RPMI8226 (cell line): ENCODE measurements around the gene EIF4A2.
"Not testable (repeated sequence)": the region's sequence is repeated elsewhere in the genome, so short reads cannot be mapped to it uniquely, and the experiment has no call there.

Source experiments
- DNase-seq: peaks from one replicate; pipeline ENCODE4 v3.0.0-alpha.2; 2015

EIF4A2 gene

DNA sequence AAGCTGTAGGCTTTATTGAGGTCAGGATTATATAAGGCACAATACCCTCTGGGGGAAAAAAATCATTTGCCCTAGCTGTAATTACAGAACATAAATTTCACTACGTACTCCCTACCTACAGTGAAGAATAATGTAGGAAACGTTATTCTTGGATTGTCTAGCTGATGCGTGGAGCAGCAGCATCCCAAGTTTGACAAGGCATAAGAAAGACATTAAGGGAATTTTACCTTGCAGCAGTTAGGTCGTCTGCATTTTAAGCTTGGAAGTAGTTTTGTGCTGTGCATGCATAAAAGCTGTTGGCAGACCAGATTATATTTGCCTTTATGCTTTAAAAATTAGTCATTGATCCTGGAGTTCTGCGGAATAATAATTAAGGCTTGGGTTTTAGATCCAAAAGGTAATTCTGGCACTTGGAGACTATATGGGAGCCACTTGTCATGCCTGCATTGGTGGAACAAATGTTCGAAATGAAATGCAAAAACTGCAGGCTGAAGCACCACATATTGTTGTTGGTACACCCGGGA lies 2.2 kb downstream of the EIF4A2 start:
- no peak for DNase-seq

DNA sequence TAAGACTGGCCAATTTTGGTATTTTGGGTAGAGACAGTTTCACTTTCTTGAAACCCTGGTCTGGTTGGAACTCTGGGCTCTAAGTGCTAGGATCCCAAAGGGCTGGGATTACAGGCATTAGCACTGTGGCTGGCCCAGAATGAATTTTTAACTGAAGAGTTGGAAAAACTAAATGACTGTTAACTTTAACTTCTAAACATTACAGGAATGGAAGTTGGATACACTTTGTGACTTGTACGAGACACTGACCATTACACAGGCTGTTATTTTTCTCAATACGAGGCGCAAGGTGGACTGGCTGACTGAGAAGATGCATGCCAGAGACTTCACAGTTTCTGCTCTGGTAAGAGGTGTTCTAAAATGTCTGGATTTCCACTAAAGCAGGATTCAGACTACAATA lies 3.5 kb downstream of the EIF4A2 start:
- DNase-seq: no peak

- DNase-seq: peak; percentile 26
These were observed 4.5 kb downstream of the EIF4A2 start for GRCh38 chr3:186787642-186788481.

DNA sequence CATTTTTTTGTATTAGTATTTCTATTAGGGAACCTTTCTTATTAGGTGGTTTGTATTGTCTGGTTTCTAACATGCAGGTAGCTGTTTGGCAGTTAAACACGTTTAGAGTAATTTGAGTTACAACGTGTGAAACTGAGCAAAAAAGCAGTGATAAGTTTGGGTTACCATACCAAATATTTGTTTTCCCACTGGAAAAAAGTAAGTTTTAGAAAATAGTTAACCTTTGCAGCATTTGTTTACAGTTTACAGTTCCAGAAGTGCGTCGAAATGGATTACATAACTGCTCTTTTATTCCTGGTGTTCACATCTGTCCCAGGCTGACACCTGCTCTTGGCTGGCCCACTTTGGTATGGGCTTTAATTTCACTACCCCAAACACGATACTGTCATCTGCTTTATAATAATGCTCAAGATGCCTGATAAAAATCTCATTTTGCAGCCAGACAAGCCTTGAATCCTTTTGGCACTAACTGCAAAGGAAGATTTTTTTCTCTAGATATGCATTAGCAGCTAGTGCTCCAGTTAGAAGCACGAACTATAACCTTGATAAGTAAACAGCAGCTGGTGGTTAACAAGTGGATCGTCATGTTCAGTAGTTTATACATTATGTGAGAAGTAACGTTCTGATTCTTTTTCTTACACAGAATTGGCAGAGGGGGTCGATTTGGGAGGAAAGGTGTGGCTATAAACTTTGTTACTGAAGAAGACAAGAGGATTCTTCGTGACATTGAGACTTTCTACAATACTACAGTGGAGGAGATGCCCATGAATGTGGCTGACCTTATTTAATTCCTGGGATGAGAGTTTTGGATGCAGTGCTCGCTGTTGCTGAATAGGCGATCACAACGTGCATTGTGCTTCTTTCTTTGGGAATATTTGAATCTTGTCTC lies 5.3 kb downstream of the EIF4A2 start:
- DNase-seq: no peak

DNA sequence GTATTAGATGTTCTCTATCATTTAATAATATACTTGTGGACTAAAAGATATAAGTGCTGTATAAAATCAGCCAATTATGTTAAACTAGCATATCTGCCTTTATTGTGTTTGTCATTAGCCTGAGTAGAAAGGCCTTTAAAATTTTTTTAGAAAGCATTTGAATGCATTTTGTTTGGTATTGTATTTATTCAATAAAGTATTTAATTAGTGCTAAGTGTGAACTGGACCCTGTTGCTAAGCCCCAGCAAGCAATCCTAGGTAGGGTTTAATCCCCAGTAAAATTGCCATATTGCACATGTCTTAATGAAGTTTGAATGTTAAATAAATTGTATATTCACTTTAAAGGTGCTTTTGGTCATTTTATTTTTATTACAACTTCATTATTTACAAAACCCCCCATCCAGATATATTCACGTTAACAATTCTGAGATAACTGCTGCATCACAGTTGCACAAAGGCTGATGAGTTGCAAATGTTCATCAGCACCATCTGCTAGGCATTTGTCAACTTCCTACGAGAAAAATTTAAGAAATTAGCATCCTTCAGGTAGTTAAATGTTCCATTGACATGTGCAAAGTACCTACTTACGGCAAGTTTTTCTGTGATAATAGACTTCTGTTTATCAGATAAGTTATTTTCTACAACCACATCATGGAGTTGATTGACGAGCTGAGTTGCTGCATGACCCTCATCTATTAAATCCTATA lies 6.3 kb downstream of the EIF4A2 start:
- no peak for DNase-seq

DNA sequence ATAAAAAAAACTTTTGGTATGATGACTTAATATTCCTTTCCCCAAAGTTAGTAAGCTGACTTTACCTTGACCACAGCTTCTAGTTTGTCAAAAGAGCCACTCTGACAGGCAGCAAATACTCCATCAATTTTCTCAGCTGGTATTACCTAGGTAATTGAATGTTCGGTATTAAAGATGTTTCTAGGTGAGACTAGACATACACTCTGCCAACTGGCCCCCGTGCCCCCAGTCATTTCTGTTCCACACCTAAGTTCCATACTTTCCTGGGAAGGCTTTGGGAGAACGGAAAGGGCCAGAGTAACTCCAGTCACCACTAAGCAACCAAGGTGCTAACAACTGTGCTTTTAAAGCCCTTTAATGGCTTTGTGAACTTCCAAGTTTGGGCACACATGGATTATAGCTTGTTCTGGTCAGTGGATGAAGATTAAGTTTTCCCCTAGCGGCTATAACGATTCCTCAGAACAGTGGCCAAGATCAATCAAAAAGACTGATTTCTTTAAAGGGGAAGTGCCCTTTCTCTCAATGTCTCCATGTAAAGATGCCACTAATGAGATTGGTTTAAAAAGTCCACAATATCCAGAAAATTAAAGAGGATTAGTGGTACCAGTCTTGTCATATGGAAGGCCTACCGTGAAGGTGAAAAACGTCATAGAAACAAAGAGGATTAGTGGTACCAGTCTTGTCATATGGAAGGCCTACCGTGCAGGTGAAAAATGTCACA lies 7.0 kb downstream of the EIF4A2 start:
- DNase-seq: peak; percentile 33

DNA sequence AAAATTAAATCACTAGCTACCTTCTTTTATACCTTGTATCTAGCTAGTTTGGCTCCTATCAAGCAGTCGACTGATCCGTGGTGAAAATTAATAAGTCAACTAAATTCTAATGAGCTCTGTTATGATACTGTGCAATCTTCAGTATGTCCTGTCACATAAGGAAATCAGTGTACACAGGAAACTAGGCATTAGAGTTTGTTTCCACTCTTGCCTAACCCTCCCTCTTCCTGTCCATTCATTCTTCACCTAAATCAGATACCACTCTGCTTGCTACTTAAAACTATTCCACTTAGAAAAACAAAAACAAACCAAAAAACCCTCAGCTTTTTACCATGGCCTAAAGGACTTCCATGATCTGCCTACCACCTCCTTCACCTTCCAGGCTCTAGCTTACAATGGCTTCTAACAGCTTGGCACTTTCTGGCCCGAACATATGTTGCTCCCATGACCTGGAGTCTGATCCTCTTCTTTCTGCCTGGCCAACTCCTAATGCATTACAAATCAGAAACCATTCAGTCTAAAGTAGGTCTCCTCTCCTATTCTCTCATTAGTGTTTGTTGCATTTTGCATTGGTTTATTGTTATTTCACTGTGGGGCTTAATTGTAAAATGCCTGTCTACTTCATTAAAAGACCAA lies 15.0 kb downstream of the EIF4A2 start:
- no peak for DNase-seq

GRCh38 chr3:186800285-186800684 lies 16.9 kb downstream of the EIF4A2 start:
- no peak for DNase-seq

DNA sequence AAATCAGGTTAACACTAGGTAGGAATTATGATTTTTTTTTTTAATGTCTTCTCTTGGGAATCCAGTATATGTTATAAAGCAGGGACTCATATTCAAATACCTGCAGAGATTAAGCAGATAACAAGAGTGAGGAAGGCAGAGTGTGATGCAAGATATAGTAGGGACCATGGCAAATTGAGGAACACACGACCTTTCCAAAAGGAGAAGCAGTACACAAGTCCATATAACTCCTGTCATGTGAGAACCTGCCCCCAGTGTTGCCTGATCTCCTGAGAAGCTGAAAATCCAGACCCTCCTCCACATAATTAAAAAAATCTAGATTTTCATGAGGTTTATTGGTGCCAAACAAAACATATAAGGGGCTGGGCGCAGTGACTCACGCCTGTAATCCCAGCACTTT lies 19.3 kb downstream of the EIF4A2 start:
- DNase-seq: no peak

GRCh38 chr3:186803447-186803846 lies 20.1 kb downstream of the EIF4A2 start:
- DNase-seq: not testable (repeated sequence)

- peak; percentile 93 for DNase-seq
These were observed 23.0 kb downstream of the EIF4A2 start, which contains the start of gene RFC4 for GRCh38 chr3:186806089-186807055. Gene RFC4, minus strand, starts transcription at chr3:186806482. Its CDS starts 1,769 bp downstream, at chr3:186804713.

DNA sequence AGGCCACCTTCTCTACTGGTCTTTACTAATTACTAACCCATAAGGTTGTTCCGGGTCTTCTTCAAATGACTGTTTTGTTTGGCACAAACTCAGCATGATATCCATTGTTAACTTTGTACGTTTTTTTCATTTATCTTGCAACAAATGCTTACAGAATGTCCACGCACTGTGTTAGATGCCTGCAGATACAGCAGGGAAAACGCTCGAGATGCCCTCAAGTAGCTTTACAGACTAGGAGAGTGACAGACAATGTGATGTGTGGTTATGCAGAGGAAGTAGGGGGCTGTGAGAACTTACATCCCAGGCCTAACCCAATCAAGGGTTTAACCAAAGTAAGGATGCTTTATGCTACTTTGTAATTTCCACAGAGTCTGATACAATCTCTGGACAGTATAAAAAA lies 23.9 kb downstream of the EIF4A2 start:
- no peak for DNase-seq

DNA sequence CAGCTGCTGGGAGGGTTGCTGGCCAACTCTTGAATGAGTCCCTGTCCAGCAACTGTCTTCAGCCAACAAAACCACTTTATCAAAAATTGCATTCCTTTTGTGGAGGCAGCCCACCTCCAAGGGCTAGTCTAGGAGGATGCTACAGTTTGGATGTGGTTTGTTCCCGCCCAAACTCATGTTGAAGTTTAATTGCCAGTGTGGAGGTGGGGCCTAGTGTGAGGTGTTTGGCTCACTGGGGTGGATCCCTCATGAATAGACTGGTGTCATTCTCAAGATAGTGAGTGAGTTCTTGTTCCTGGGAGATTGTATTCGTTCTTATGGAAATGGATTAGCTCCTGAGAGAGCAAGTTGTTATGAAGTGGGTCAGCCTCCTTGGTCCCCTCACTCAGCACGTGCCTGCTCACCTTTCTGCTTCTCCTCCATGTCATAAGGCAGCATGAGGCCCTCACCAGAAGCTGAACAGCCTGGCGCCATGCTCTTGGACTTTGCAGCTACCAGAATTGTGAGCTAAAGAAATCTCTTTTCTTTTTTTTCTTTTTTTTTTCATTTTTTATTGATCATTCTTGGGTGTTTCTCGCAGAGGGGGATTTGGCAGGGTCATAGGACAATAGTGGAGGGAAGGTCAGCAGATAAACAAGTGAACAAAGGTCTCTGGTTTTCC lies 27.1 kb downstream of the EIF4A2 start:
- no peak for DNase-seq

DNA sequence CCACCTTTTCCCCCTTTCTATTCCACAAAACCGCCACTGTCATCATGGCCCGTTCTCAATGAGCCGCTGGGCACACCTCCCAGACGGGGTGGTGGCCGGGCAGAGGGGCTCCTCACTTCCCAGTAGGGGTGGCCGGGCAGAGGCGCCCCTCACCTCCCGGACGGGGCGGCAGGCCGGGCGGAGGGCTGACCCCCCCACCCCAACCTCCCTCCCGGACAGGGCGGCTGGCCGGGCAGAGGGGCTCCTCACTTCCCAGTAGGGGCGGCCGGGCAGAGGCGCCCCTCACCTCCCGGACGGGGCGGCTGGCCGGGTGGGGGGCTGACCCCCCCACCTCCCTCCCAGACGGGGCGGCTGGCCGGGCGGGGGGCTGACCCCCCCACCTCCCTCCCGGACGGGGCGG lies 27.9 kb downstream of the EIF4A2 start:
- not testable (repeated sequence) for DNase-seq

DNA sequence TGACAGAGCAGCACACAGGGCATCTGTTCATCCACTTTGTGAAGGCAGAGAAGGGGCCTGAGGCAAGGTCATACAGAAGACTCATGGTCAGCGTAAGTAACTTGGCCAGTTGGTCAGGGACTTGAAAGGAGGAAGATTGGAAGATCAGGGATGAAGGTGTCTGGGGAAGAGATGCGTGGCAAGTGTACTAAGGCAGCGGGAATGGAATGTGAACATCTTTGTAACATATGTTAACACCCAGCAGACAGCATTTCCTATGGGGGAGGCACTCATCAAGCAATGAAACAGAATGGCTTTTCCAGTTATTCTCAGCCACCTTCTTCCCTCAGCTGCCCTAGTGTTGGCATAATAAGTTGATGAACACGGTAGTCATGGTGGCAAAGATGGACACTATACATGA lies 30.7 kb downstream of the EIF4A2 start:
- no peak for DNase-seq

DNA sequence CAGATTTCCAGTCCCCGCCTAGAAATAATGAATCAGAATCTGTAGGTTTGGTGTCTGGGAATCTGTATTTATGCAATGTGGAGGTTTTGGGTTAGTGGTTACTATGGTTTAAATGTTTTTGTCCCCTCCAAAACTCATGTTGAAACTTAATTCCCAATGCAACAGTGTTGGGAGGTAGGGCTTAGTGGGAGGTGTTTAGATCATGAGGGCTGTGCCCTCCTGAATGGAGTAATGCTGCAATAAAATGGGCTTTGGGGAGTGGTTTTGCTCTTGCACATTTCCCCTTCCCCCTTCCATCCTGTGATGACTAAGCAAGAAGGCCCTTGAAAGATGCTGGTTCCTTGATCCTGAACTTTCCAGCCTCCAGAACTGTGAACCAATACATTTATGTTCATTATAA lies 32.1 kb downstream of the EIF4A2 start:
- DNase-seq: no peak

DNA sequence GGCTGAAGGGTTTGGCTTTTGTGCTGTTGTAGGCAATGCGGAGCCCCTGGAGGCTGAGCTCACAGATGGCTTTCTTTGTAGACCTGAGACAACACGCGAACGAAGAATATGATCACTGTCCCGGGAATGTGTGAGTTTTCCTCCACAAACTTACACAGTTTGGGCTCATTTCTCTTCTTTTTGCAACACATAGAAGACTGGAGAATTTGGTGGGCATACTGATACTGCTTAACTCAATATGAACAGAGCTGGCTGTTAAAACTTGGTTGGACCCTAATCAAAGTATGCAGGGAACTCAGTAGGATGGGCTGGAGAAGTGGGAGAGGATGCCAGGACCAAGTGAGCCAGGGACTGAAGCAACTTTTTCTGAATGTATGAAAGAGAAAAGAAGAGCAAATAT lies 35.1 kb downstream of the EIF4A2 start:
- no peak for DNase-seq

DNA sequence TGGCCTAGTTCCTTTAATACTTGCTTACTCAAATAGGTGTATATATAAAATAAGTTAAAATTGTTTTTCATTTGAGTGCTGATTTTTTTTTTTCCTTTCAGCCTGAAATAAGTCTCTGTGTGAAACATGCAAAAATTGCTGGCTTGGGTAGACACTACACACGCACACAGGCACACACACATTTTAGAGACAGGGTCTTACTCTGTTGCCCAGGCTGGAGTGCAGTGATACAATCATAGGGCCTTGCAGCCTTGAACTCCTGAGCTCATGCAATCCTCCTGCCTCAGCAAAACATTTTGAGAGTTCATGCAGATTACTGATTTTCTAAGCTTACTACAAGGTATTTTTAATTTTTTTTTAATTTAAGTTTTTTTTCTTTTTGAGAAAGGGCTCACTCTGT lies 35.6 kb downstream of the EIF4A2 start:
- no peak for DNase-seq

GRCh38 chr3:186821429-186822387 lies 38.3 kb downstream of the EIF4A2 start:
- peak; percentile 73 for DNase-seq
